Measurements from ENCODE around the gene FOXJ3. TPM values are rescaled to one million over a fixed set of nuclear protein-coding genes. Genes with fewer than 3 reads are reported as not detected.

Gene FOXJ3
- total RNA-seq, 6 donors from 2014 or later = 21.6 to 81.4 (median 39.3) TPM

- Histone ChIP-seq H3K4me3 (no peak overlapping the region), H3K27me3 (no peaks in the 10 kb centered on the region), H3K4me1 (peaks cover 10 to 21% (median 14%) of the 10 kb centered on the region in 4 donors), H3K36me3 (no peaks in the 10 kb centered on the region), H3K9me3 (peaks cover 0 to 5% (median 2%) of the 10 kb centered on the region in 4 donors), H3K27ac (peak overlapping the region in 3 of 4 donors; percentile 10 to 42 (median 32))
- ATAC-seq (ENCODE audit: low FRiP score in 2 of 2) = peak; percentile 56 to 91
- peak; percentile 88 to 91 for DNase-seq
- TF ChIP-seq POLR2A (IDR thresholded peaks at IDR 0.05) = no peak
- TF ChIP-seq EP300 (IDR thresholded peaks at IDR 0.05) = no peak
- peak; percentile 17 to 42 for TF ChIP-seq POLR2AphosphoS5 (IDR thresholded peaks at IDR 0.05)
- TF ChIP-seq, protein P1, sequence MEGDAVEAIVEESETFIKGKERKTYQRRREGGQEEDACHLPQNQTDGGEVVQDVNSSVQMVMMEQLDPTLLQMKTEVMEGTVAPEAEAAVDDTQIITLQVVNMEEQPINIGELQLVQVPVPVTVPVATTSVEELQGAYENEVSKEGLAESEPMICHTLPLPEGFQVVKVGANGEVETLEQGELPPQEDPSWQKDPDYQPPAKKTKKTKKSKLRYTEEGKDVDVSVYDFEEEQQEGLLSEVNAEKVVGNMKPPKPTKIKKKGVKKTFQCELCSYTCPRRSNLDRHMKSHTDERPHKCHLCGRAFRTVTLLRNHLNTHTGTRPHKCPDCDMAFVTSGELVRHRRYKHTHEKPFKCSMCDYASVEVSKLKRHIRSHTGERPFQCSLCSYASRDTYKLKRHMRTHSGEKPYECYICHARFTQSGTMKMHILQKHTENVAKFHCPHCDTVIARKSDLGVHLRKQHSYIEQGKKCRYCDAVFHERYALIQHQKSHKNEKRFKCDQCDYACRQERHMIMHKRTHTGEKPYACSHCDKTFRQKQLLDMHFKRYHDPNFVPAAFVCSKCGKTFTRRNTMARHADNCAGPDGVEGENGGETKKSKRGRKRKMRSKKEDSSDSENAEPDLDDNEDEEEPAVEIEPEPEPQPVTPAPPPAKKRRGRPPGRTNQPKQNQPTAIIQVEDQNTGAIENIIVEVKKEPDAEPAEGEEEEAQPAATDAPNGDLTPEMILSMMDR (IDR thresholded peaks at IDR 0.05) = no peak
- WGBS, 2 donors = 41 to 52% methylated on average over 12 of the region's 12 CpGs
Observed at GRCh38 chr1:42165511-42166210, 169.4 kb downstream of the FOXJ3 start.

GRCh38 chr1:42164551-42165420 lies 170.2 kb downstream of the FOXJ3 start, which contains the start of gene GUCA2A:
Gene GUCA2A (minus strand): TSS chr1:42164745. CDS start chr1:42164712, 33 bp downstream.
- Histone ChIP-seq H3K9me3 (peaks cover 0 to 8% (median 5%) of the 10 kb centered on the region in 4 donors), H3K27me3 (no peaks in the 10 kb centered on the region), H3K36me3 (no peaks in the 10 kb centered on the region), H3K27ac (peak within 1 kb of the TSS in 3 of 4 donors; percentile 10 to 42 (median 32)), H3K4me1 (peaks cover 9 to 21% (median 13%) of the 10 kb centered on the region in 4 donors), H3K4me3 (no peak within 1 kb of the TSS)
- DNase-seq (no peak), ATAC-seq (ENCODE audit: low FRiP score in 2 of 2) (no peak)
- WGBS, 2 donors = 69 to 86% methylated on average over 12 to 24 of the region's 24 CpGs
- no peak for TF ChIP-seq POLR2AphosphoS5 (IDR thresholded peaks at IDR 0.05)
- TF ChIP-seq, protein P1 (IDR thresholded peaks at IDR 0.05) = no peak
- no peak for TF ChIP-seq EP300 (IDR thresholded peaks at IDR 0.05)
- no peak for TF ChIP-seq POLR2A (IDR thresholded peaks at IDR 0.05)

GRCh38 chr1:42163536-42164503 lies 171.2 kb downstream of the FOXJ3 start:
- H3K27me3 ChIP-seq = no peaks in the 10 kb centered on the region
- peaks cover 0 to 8% (median 5%) of the 10 kb centered on the region in 4 donors for H3K9me3 ChIP-seq
- 88 to 93% methylated on average over 13 to 16 of the region's 16 CpGs for WGBS, 2 donors
- no peak for TF ChIP-seq EP300 (IDR thresholded peaks at IDR 0.05)
- TF ChIP-seq POLR2A (IDR thresholded peaks at IDR 0.05) = no peak
- no peak for TF ChIP-seq POLR2AphosphoS5 (IDR thresholded peaks at IDR 0.05)
- TF ChIP-seq, protein P1 (IDR thresholded peaks at IDR 0.05) = no peak
- H3K27ac ChIP-seq = no peak overlapping the region
- DNase-seq (no peak), ATAC-seq (ENCODE audit: low FRiP score in 2 of 2) (no peak)
- H3K36me3 ChIP-seq = no peaks in the 10 kb centered on the region
- peaks cover 9 to 21% (median 13%) of the 10 kb centered on the region in 4 donors for H3K4me1 ChIP-seq
- H3K4me3 ChIP-seq = no peak overlapping the region

GRCh38 chr1:42163114-42163513 lies 171.9 kb downstream of the FOXJ3 start:
- peaks cover 0 to 8% (median 5%) of the 10 kb centered on the region in 4 donors for H3K9me3 ChIP-seq
- H3K27me3 ChIP-seq = no peaks in the 10 kb centered on the region
- ATAC-seq (ENCODE audit: low FRiP score in 2 of 2) (no peak), DNase-seq (no peak)
- H3K27ac ChIP-seq = no peak overlapping the region
- 83% methylated on average over 2 of the region's 2 CpGs; no CpG with 5 or more reads in 1 of the 2 donors for WGBS, 2 donors
- TF ChIP-seq POLR2AphosphoS5 (IDR thresholded peaks at IDR 0.05) (no peak), POLR2A (IDR thresholded peaks at IDR 0.05) (no peak), EP300 (IDR thresholded peaks at IDR 0.05) (no peak)
- TF ChIP-seq, protein P1 (IDR thresholded peaks at IDR 0.05) = no peak
- no peak overlapping the region for H3K4me3 ChIP-seq
- no peaks in the 10 kb centered on the region for H3K36me3 ChIP-seq
- peaks cover 9 to 21% (median 13%) of the 10 kb centered on the region in 4 donors for H3K4me1 ChIP-seq
